Cerebellar cortex (tissue), 1 donor: ENCODE results near the gene RGL1.

Experiments
- DNase-seq: peaks from one replicate; pipeline ENCODE4 v3.0.0-alpha.2; 2015; ENCODE audit warnings: low spot score

The RGL1 gene

GRCh38 chr1:183869664-183870063, 64.7 kb downstream of the RGL1 start:
- DNase-seq = no peak

GRCh38 chr1:183870351-183871077, 65.6 kb downstream of the RGL1 start:
- peak; percentile 18 for DNase-seq

- DNase-seq = peak; percentile 68
Measured at GRCh38 chr1:183871142-183871541, 66.2 kb downstream of the RGL1 start.

- peak; percentile 11 for DNase-seq
Measured at GRCh38 chr1:183871601-183872000, 66.7 kb downstream of the RGL1 start.

DNA sequence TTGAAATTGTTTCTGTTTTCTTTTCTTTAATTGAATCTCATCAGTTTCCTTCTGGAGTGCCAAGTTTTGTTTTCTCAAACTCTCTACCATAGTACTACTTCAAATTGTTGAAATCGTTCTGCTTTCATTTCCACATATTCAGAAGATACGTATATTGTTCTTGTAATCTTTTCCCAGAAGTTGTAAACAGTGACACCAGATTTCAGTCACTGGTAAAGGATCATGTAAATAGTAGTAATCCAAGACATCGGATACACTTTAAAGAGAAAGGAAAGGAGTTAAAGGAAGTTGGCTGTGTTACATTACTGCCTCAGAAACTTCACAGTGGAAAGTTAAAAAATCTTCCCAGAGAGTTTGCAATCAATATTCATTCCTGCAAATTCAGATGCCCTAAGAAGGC, 67.5 kb downstream of the RGL1 start:
- DNase-seq = no peak

- DNase-seq = no peak
Measured at GRCh38 chr1:183873642-183874041, 68.7 kb downstream of the RGL1 start.

DNA sequence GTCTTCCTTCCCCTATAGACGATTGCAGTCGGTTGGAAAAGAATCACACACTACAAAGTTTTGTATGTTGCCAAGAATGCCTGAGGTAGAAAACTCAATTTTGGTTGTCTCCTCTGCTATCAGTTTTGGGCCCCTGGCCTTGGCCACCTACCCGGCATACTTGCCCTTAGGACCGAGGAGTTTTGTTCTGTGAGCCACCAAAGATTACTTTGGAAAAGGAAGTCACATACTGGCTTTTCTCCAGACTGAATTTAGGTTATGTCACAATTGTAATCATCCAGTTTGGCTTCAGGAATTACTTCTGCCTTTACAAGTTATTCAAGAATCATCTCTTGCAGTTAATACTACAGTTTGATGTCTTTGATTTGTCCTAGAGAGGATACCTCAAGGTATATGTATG, 71.4 kb downstream of the RGL1 start:
- no peak for DNase-seq

DNA sequence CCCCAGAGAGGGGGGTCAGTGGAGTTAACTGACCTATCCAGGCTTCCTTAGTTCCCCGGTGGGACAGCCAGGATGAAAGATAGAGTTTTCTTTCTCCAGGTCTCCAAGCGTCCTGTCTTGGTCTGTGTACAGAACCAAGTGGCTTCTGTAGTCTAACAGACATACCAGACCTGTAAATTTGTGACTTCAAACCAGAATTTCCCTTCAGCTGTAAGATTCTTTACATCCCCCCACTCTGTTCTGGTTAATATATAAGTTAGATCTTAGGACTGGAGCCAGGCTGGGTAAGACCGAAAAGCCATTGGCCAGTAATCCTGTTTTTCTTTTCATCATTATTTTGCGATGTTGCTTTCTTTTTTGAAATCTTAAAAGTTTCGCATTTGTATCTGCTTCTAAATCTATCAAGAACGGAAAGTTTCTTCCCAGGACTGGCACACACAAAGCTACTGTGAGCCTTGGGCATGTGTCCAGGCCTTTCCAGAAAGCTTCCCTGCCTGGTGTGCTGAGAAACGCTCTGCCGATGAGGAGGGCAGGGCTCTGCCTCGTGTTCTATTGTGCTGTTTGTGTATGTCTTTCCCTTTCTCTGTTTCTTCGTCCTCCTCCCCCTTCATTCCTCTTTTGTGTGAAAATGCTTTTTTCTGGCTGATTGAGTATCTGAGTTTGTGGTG, 72.3 kb downstream of the RGL1 start:
- DNase-seq = peak; percentile 58

DNA sequence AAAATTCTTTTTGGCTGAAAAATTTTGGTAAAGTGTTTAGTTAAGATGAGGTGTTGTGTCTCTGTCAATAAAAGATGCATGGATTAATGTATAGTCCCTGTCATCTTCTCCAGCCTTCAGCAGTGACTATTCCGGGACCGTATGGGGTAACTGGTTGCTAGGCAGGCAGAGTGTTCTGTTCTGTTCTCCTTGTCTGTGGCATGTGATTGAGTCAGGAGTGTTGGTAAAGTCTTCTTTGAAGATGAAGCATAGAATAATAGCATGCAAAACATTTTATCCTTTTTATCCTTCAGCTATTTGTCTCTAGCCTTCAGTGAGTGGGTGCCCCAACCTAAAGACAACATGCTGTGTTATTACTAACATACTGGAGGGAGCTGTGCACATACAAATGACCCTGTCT, 74.6 kb downstream of the RGL1 start:
- DNase-seq = no peak

DNA sequence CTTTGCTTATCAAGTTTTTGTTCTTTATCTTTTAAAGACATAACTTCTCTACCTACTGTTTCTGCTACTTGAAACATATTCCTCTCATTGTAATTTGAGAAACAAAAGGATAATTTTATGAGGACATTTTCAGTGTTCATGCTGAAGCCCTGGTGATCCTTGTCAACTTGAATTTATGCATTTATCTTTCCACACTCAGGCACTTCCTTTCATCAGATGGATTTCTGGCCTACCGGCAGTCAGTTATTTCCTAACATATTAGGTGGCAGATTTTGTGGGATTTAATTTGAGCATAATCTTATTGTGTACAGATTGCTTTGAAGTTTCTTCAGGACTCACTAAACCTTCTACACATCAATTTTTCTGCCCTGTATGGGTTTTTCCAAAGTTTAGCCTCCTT, 75.0 kb downstream of the RGL1 start:
- no peak for DNase-seq

DNA sequence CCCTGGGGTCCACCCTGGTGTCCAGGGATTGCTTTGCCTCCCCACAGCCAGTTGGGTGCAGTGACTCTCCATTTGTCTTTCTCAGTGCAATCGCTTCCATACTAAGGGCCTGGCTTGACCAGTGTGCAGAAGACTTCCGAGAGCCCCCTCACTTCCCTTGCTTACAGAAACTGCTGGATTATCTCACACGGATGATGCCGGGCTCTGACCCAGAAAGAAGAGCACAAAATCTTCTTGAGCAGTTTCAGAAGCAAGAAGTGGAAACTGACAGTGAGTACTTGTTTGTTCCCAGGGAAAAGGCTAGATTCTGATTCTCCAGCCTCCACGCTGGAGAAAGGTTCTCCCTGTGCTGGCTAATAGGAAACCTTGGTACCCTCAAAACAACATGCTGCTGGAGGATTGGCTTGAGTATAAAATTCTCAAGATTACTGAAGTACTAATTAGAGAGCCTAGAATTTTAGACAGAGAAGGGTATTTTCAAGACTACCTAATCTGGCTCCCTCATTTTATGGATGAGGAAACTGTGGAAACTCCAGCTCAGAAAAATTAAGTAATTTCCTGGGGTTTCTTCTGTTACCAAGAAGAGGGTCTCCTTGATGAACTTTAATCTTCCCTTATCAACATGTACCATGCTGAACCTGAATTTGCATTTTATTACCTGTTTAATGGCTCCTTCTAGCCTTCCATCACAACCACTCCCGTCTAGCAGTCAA, 75.8 kb downstream of the RGL1 start:
- no peak for DNase-seq

DNA sequence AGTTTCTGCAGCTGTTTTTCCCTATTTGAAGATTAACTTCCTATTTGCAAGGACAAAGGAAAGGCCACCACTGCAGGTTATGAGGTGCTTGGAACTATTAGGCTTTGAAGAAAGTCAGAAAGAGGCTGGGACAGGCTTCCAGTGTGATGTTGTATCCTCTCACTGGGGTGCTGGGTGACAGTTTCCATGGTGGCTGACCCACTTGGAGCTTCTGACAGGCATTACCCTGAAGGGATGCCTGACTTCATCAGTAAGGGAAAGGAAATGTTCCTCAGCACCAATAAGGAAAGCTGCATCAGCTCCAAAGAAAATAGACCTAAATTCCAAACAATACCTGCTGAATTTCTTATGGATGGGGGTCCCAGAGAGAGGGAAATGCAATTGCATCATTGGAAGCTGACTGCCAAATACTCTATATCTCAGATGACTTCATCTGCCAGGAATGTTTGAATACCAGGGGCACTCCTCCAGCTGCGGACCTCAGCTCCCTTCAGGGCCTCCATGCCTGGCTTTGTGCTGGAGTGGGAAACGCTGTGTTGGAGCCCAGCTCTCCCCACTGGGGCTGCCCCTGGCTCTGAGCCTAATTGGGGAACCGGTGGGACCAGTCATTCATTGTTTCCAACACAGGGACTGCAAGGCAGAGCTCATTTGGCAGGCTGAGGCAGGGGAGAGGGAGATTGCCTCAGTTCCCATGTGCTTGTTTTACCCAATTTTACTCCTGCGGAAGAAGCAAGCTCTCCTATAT, 76.6 kb downstream of the RGL1 start:
- no peak for DNase-seq

DNA sequence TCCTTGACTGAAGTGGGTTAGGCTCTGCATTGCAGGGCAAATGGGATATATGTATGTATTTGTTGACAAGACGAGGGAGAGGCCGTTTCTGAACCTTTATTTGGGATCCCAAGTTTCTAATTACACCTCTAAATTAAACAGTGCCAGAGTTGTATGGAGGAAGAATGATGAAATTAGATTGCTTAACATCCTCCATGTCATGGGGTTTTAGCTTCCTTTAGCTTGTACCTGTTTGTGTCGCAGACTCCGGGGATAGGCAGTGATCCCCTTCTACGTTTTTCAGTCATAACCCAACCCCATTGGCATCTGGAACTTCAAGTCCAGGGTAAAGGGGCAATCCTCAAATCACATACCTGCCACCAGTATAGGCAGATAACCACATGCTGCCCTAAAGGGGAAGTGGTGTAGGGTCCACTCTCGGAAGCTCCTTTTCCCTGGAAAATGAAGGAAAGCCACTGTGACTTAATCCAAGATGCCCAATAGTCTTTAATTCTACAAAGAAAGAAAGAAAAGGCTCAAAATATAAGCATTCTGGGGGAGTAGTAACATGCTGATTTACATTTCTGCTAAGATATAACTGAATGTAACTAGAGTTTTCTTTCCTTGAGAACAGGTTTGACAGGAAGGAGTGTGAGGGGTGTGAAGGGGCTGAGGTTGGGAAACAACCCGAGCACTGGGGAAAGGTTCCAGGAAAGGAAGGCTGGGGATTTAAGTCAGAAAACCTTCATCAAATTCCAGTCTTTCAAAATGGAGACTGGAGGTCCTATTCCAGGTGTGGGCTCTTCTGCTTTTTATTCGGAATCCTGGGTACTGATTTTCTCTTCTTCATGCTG, 77.6 kb downstream of the RGL1 start:
- no peak for DNase-seq

DNA sequence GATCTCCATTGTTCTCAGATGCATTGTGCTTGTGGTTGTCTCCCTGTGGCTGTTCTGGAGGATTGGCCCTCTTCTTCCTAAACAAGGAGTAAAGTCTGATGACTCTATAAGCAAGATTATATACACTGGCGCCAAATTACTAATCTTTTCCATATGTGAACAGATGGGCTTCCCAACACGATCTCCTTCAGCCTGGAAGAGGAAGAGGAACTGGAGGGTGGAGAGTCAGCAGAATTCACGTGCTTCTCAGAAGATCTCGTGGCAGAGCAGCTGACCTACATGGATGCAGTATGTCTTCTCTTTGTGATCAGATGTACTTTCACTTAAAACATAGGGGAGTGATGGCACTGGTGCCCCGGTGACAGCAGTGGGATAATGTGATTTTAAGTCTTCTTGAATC, 78.7 kb downstream of the RGL1 start:
- no peak for DNase-seq

- DNase-seq = no peak
Measured at GRCh38 chr1:183884526-183884925, 79.6 kb downstream of the RGL1 start.

DNA sequence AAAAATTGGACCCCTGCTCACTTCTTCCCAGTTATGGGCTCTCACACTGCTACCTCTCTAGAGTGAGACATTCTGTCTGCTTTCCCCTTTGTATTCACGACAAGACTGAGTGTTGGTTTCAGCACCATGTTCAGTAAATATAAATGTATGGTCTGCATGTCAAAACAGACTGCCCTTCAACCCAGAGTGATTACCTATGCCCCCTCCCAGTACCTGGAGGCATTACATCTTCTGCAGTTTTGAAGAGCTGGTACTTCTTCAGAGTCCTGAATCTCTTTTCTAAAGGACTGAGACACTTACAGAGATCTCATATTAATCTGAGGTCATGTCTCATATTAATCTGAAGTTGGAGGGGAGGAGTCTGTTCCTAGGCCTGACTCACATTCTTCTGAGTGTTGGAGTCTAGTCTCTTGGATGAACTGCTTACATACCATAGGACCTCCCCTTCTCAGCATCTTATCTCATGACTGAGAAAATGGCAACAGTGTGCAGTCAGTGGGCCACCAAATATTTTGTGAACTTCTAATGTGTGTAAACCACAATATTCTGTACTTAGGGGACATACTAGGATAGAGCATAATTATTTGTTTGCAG, 80.3 kb downstream of the RGL1 start:
- no peak for DNase-seq

- no peak for DNase-seq
Measured at GRCh38 chr1:183886083-183886828, 81.3 kb downstream of the RGL1 start.

- no peak for DNase-seq
Measured at GRCh38 chr1:183886853-183887252, 81.9 kb downstream of the RGL1 start.

GRCh38 chr1:183887826-183888819, 83.2 kb downstream of the RGL1 start:
- no peak for DNase-seq
